ENCODE measurements around the gene RPS27. TPM values are rescaled to one million over a fixed set of nuclear protein-coding genes. Genes with fewer than 3 reads are reported as not detected.

The RPS27 gene
- polyA plus RNA-seq, 1 of the 3 experiments (the other 2 are of a cell fraction), result 7,060 TPM

DNA sequence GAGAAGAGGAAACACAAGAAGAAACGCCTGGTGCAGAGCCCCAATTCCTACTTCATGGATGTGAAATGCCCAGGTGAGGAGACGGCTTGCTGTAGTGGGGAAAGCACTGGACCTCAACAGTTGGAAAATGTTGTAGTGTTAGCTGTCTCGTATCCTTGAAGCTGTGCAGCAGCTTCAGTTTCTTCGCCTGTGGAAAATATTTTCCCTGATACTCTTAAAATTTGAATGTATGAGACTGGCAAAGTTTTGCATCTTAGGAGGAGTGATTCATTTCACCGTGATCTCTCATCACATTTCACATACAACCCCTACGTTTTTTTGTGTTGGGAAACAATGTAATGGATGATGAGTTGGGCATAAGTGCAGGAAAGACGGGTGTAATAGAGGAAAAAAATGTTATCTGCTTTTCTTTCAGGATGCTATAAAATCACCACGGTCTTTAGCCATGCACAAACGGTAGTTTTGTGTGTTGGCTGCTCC lies 629 bp downstream of the RPS27 start:
- no peaks in the 10 kb centered on the region for H3K27me3 ChIP-seq (ENCODE audit: insufficient read depth)
- ChIA-PET CTCF (interaction anchor here (0.6 to 3.3 kb wide), 6 partner anchors 28 to 313 kb away, joined by 3 to 12 read pairs (median 6); partner anchors contain the start of genes DENND4B and SLC39A1), POLR2A (interaction anchor here (0.7 to 2.5 kb wide), 24 partner anchors 8 to 315 kb away, joined by 3 to 59 read pairs (median 6); partner anchors contain the start of genes CREB3L4, DENND4B, GATAD2B and JTB)
- H3K36me3 ChIP-seq (replicated peaks in 1 of 2; ENCODE audit: control insufficient read depth in 1 of 2, insufficient read depth in 2 of 2, low read length in 1 of 2), result peaks cover 24 to 35% of the 10 kb centered on the region in 2 experiments
- peaks cover 19 to 21% of the 10 kb centered on the region in 2 experiments; a peak in 3 of 4 replicates for H3K4me1 ChIP-seq (ENCODE audit: control insufficient read depth in 1 of 2, insufficient read depth in 2 of 2, low read depth in 1 of 2, low read length in 1 of 2)
- no peak for DNase-seq
- H4K20me1 ChIP-seq (ENCODE audit: insufficient read depth), result peaks cover 8% of the 10 kb centered on the region; the same call in 1 of the 2 replicates
- H3K27ac ChIP-seq (ENCODE audit: low read depth in 2 of 2, low read length in 1 of 2), result peak overlapping the region; percentile 79 to 92
- H3K9me2 ChIP-seq, result no peaks in the 10 kb centered on the region
- no peaks in the 10 kb centered on the region for H3K9me3 ChIP-seq
- no peak for TF ChIP-seq RXRA (IDR thresholded peaks at IDR 0.05; ENCODE audit: borderline replicate concordance, low read depth)
- TF ChIP-seq, protein P1, sequence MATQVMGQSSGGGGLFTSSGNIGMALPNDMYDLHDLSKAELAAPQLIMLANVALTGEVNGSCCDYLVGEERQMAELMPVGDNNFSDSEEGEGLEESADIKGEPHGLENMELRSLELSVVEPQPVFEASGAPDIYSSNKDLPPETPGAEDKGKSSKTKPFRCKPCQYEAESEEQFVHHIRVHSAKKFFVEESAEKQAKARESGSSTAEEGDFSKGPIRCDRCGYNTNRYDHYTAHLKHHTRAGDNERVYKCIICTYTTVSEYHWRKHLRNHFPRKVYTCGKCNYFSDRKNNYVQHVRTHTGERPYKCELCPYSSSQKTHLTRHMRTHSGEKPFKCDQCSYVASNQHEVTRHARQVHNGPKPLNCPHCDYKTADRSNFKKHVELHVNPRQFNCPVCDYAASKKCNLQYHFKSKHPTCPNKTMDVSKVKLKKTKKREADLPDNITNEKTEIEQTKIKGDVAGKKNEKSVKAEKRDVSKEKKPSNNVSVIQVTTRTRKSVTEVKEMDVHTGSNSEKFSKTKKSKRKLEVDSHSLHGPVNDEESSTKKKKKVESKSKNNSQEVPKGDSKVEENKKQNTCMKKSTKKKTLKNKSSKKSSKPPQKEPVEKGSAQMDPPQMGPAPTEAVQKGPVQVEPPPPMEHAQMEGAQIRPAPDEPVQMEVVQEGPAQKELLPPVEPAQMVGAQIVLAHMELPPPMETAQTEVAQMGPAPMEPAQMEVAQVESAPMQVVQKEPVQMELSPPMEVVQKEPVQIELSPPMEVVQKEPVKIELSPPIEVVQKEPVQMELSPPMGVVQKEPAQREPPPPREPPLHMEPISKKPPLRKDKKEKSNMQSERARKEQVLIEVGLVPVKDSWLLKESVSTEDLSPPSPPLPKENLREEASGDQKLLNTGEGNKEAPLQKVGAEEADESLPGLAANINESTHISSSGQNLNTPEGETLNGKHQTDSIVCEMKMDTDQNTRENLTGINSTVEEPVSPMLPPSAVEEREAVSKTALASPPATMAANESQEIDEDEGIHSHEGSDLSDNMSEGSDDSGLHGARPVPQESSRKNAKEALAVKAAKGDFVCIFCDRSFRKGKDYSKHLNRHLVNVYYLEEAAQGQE (IDR thresholded peaks at IDR 0.05; ENCODE audit: low read depth, low read length), result no peak
- TF ChIP-seq EZH2phosphoT487 (IDR thresholded peaks at IDR 0.05; ENCODE audit: borderline replicate concordance, low read depth), result no peak
- TF ChIP-seq POLR2AphosphoS5 (IDR thresholded peaks at IDR 0.05; ENCODE audit: low read depth, low read length), result no peak
- no peak for TF ChIP-seq SIN3A (IDR thresholded peaks at IDR 0.05; ENCODE audit: borderline replicate concordance, low read depth, low read length)
- no peak for TF ChIP-seq FOXM1 (IDR thresholded peaks at IDR 0.05; ENCODE audit: low read depth)
- no peak for TF ChIP-seq TCF12 (IDR thresholded peaks at IDR 0.05)
- TF ChIP-seq GATA2 (CRISPR knock-in tag; IDR thresholded peaks at IDR 0.05), result no peak
- TF ChIP-seq, protein P2, sequence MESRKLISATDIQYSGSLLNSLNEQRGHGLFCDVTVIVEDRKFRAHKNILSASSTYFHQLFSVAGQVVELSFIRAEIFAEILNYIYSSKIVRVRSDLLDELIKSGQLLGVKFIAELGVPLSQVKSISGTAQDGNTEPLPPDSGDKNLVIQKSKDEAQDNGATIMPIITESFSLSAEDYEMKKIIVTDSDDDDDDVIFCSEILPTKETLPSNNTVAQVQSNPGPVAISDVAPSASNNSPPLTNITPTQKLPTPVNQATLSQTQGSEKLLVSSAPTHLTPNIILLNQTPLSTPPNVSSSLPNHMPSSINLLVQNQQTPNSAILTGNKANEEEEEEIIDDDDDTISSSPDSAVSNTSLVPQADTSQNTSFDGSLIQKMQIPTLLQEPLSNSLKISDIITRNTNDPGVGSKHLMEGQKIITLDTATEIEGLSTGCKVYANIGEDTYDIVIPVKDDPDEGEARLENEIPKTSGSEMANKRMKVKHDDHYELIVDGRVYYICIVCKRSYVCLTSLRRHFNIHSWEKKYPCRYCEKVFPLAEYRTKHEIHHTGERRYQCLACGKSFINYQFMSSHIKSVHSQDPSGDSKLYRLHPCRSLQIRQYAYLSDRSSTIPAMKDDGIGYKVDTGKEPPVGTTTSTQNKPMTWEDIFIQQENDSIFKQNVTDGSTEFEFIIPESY (IDR thresholded peaks at IDR 0.05; ENCODE audit: borderline replicate concordance, low read depth), result no peak
- TF ChIP-seq ELF1 (IDR thresholded peaks at IDR 0.05), result no peak
- TF ChIP-seq MXI1 (IDR thresholded peaks at IDR 0.05; ENCODE audit: low read depth, low read length), result no peak
- TF ChIP-seq, protein P3, sequence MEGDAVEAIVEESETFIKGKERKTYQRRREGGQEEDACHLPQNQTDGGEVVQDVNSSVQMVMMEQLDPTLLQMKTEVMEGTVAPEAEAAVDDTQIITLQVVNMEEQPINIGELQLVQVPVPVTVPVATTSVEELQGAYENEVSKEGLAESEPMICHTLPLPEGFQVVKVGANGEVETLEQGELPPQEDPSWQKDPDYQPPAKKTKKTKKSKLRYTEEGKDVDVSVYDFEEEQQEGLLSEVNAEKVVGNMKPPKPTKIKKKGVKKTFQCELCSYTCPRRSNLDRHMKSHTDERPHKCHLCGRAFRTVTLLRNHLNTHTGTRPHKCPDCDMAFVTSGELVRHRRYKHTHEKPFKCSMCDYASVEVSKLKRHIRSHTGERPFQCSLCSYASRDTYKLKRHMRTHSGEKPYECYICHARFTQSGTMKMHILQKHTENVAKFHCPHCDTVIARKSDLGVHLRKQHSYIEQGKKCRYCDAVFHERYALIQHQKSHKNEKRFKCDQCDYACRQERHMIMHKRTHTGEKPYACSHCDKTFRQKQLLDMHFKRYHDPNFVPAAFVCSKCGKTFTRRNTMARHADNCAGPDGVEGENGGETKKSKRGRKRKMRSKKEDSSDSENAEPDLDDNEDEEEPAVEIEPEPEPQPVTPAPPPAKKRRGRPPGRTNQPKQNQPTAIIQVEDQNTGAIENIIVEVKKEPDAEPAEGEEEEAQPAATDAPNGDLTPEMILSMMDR (IDR thresholded peaks at IDR 0.05), result no peak
- no peak for TF ChIP-seq FOSL2 (IDR thresholded peaks at IDR 0.05; ENCODE audit: borderline replicate concordance, low read depth)
- peaks cover 24% of the 10 kb centered on the region for H3K79me2 ChIP-seq (ENCODE audit: insufficient read depth)
- H3K4me3 ChIP-seq (ENCODE audit: low read depth in 2 of 2, low read length in 1 of 2), result peak overlapping the region; percentile 82 to 85
- peaks cover 57% of the 10 kb centered on the region for H3F3A ChIP-seq (replicated peaks; ENCODE audit: insufficient read depth)
- peak overlapping the region; percentile 92 for H3K9ac ChIP-seq
- H2AFZ ChIP-seq (ENCODE audit: low read depth), result no peak overlapping the region
- peak overlapping the region; percentile 83 for H3K4me2 ChIP-seq
- WGBS (ENCODE audit: low lambda C conversion rate), result under 1% methylated on average over 9 of the region's 9 CpGs
